Stimulated activated CD4-positive, alpha-beta T cell treated with anti-CD3 and anti-CD28 coated beads, Interleukin-1b, Interleukin-23, amount 100 ng/mL, for 1 hour (primary cell): ENCODE results near the gene MPST.

Experiments used
- DNase-seq, 2 donors: peaks; one replicate each; pipeline ENCODE4 v3.0.0-alpha.2; 2020; ENCODE audit warnings: low read depth in 2 of 2

Gene MPST

DNA sequence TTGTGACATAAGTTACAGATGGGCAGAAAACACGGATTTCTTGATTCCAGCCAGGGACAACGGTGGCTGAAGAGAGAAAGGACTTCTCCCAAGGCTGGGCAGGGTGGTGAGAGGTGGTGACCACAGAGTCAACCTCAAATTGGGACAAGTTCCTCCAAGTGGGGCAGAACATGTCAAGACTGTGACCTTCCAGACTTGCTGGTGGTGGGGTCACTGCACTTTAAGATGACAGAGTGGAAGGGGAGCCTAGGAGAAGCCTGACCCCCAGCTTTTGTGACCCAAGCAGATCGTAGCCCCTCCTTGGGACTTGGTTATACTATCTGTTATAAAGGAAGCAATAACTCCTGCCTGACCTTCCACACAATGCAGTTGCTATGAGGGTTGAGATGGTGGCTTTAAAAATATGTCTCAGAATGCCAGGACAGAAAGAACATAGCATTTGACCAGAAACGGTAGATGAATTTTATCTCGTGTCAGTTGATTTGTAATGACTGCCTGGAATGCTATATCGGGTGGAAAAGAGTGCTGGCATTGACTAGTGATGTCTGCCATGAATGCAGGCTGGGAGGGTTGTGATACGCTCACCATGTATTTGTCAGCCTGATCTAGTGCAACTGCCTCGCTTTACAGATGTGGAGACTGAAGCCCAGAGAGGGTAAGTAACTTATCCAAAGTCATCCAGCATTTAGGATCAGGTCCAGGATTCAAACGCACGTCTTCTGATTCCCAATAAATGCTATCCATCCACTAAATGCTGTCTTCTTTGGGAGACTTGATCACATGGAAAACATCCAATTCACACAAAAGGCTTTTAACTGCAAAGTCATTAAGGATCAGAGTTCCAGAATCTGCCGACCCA is 18.6 kb upstream of the MPST start:
- no peak for DNase-seq

DNA sequence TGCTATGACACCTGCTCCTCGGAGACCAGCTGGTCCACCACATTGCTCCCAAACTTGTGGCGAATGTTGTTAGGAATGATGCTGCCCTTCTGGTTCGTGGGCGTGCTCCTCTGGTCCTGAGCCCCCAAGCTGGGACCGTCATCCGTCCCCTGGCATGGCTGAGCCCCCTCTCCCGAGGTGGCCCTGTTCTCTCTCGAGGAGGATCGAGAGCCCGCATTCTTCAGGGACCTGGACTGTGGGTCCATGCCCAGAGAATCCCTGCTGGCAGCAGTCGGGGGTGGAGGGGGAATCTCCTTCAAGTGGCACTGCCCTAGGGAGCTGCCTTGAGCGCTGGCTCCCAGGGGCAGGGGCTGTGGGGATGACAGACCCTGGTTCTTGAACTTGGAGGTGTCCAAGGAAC is 17.7 kb upstream of the MPST start:
- DNase-seq: no peak

DNA sequence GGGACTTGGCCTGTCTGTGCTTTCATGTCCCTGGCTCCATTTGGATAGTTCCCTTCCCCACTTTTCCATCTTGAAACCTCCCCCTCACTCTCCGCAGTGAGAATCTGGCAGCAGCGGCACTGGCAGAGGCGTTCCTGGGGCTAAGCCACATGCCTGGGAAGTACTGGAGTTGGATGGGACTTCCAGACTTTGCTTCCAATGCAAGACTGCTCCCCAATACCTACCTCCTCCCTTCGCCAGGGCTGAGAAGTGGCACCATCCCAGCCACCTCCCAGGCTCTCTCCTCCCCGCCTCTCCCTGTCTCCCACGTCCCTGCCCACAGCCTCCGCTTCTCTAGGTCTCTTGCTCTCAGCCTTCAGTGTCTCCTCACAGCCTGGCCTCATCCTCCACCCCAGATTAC is 16.9 kb upstream of the MPST start:
- no peak for DNase-seq

DNA sequence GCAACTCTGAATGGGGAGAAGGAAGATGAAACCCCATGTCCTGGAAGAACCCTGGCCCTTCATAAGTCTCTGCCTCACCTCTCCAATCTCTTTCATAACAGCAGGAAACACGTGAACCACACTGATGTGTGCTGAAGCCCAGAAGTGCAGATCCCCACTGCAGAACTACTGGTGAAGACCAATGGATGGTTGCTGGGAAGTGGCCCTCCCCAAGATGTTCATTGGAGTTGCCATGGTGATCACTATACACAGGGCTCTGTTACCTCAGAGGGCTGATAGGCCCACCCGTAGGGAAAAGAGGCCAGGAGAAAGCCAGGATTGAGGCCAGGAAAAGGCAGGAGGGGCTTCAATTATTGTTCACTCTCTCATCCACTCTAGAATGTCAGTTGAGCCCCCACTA is 11.9 kb upstream of the MPST start:
- no peak for DNase-seq

DNA sequence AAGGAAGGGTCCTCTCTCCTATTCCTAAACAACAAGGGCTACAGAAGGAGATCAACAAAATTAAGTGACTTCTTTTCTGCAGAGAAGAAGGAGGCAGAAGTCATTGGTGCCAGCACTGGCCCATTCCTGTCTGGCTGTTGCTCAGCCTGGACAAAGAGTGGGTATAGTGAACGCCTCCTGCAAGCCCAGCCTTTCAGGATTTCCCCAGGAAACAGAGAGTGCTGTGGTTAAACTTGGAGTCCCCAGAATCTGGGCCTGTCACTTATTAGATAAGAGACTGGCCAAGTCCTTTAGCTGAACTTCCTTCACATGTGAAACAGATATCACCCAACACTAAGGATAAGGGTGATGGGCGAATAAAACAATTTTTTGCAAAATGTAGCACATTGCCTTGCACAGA is 11.2 kb upstream of the MPST start:
- no peak for DNase-seq

DNA sequence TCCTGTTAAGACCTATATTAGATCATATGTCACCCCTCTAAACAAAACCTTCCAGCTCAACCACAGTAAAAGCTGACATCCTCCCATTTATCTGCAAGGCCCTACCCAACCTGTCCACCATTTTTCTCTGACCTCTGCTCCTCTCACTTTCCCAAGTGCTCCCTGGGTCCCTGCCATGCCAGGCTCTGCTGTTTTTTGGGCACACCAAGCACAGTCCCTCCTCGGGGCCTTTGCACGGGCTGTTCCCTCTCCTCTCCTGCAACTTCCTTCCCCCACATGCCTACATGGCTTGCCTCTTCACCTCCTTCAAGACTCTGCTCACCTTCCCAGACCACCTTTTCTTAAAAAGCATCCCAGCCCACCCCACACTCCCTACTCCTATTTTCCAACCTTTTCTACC is 10.1 kb upstream of the MPST start:
- no peak for DNase-seq

DNA sequence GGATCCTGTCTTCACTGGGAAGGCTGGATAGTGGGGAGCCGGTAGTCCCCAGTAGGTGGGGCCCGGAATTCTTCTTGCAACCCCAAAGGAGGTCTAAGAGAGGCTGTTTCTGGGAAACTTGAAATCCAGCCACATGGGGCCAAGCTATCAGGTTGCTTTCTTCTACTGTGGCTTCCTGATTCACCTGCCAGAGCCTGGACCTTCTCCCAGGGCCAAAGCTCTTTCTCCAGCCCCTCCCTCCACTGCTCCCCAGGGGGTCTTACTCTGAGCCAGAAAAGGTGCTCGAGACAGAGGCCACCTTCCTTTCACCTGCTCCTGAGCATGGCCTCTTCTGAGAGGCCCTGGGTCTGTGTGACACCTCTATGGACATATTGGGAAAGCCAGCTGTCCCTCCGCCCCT is 9.4 kb upstream of the MPST start:
- DNase-seq: no peak

DNA sequence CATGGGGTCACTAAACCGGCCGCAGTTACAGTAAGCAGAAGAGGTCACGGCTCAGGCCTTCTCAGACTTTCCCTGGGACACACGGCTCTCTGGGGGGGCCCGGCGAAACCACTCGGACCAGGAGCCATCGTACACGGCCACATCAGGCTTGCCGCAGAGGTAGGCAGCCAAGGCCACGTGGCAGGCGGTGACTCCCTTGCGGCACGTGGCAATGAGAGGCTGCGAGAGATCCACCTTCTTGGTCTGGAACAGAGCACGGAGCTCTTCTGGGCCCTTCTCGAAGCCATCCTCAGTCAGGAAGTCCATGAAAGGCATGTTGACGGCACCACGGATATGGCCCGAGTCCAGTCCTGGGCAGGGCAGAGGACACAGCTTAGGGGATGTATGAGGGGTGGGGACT is 8.6 kb upstream of the MPST start:
- DNase-seq: no peak

DNA sequence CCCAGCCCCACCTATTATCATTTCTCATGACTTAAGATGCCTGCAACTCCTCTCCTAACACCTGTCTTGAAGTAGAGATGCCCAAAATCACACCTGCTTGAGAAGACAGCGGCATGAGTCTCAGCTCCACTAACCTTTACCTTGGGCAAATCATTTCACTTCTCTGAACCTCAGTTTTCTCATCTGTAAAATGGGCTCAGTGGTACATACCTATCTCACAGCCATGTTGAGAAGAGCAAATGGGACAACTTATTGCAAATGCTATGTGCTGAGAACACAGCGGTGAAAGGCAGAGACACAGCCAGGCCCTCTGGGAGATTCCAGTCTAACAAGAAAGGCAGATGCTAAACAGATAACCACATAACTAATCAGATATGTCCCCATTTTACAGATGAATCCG is 8.1 kb upstream of the MPST start:
- no peak for DNase-seq

DNA sequence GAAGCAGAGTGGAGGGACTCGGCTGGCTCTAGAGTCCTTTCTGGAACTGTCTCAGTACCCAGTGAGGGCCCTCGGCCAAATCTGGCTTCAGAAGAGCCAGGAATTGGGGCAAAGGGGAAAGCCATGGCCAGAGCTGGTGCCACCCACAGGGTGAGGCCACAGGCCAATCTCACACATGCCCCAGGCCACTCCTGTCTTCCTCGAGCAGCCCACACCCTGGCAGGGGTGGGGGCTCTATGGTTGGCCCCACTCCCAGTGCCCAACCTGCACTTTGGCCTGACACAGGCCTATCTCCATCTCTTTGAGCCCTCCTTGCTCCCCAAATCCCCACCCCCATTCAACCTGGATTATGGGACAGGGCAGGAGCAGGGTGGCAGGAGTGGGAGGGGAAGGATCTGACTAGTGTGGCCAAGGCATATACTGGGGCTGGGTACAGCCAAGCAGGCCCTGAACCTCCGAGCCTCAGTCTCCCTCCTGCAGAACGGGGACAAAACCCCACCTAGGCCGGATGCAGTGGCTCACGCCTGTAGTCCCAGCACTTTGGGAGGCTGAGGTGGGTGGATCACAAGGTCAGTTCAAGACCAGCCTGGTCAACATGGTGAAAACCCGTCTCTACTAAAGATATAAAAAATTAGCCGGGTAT is 7.2 kb upstream of the MPST start:
- no peak for DNase-seq

DNA sequence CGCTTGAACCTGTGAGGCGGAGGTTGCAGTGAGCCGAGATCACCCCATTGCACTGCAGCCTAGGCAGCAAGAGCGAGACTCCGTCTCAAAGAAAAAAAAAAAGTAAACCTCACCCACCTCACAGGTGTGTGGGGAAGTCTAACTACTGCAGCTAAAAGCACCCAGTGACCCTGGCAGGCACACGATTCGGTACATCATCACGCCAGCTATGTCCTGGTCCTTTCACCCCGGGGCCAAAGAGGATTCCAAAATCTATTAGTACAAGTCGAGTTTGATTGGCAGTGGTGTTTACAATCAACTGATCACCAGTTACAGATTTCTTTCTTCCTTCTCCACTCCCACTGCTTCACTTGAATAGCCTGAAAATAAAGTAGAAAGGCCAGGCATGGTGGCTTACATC is 6.6 kb upstream of the MPST start:
- DNase-seq: no peak

DNA sequence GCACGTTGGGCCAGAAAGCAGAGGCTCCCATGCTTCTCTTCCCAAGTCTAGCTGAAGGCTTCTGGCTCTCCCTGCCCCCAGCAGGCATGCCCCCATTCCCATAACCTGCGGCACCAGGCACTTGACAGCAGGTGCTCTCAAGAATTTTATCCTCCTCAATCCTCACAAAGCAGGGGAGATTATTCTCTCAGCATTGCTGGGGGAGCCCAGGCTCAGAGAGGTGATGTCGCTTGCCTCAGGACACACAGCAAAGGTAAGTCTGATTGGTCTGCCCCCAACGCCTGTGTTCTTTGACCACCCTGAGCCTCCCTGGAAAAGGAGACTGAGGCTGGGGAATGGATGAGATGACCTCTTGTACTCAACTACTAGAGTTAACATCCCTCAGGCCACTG is 5.1 kb upstream of the MPST start:
- DNase-seq: no peak

DNA sequence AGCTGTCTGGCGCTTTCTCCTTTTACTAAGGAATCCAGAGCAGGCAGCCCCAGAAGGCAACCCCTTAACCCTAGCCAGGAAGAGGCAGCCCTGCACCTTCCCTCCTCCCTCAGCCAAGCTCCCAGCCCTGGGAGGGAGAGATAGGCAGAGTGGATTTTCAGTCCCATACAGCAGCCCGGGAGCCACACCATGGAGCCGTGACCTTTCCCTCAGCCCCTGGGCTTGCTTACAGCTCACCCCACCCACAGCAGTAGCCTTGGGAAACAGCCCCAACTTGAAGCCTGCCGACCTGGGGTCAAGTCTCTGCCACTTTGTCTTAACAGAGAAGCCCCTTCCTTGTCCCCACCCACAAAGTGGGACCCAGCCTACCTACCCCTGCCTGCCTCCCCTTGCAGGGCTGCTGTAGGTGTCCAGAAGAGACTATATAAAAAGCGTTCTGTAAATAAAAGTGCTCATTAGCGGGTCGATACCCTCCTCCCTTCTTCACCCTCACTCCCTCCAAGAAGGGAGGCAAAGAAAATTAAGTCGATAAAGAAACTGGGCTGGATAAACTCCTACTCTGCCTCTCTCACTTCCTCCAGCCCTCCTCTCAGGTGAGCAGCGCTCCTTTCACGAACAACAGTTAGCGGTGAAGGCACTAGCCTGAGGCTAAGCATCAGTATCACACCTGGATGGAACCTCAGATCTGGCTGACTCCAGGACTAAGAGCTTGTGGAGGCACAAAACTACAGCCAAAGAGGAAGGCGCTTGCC is 4.5 kb upstream of the MPST start:
- no peak for DNase-seq

DNA sequence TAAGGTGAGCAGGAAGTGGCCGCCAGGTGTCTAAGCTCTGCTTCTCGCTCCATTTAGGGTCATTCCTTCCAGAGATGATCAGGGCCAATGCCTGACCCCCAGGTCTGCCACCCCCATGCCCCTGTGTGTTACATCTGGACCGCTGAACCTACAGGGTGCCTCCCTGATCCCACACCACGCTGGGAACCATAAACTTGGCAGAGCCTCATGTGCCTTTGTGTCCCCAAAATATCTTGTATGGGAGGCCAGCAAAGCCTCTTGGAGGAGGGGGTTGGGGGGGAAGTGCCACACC is 4.0 kb upstream of the MPST start:
- DNase-seq: no peak

DNA sequence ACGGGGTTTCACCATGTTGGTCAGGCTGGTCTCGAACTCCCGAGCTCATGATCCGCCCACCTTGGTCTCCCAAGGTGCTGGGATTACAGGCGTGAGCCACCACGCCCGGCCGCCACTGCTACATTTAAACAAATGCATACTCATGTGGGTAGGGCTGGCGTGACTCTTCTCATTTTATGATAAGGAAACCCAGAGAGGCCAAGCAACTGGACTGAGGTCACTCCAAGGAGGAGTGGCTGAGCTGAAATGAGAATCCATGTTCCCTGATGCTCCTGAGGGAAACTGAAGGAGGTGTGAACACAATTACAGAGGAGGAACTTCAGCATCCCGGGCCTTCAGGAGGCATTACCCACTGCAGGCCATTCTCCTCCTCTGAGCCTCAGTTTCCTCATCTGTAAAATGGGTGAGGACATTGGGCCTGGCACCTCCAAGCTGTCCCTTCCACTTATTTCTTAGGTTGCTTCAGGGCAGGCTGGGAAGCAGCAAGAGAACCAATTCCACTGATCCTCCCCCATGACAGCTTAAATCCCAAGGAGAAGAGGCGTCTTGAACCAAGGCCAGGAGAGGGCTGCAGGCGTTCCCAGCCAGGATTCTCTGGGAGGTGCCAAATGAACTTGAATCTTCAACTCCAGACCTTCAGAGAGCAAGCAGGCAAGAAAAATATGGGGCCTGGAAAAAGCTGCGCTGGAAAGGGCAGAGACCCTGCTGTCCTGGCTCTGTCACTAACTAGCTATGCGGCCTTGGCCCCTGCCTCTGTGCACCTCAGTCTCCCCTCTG is 3.2 kb upstream of the MPST start:
- no peak for DNase-seq

DNA sequence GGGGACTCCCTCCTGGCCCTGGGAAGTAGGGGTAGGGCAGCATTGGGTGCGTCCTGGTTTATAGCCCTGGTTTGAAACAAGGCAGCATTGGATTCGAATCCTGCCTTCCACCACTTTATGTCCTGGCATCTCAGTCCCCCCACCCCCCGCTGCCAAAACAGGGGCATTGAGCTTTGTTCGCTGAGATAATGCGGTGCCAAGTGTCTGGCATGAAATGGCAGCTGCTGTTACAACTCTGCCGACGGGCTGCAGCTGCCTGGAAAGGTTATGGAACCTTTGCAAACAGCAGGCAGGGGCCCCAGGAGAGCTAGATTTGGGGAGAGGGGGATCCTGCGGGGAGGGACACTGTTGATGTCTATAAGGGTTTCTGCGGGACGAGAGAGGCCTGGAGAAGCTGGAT is 2.2 kb upstream of the MPST start:
- DNase-seq: no peak

DNA sequence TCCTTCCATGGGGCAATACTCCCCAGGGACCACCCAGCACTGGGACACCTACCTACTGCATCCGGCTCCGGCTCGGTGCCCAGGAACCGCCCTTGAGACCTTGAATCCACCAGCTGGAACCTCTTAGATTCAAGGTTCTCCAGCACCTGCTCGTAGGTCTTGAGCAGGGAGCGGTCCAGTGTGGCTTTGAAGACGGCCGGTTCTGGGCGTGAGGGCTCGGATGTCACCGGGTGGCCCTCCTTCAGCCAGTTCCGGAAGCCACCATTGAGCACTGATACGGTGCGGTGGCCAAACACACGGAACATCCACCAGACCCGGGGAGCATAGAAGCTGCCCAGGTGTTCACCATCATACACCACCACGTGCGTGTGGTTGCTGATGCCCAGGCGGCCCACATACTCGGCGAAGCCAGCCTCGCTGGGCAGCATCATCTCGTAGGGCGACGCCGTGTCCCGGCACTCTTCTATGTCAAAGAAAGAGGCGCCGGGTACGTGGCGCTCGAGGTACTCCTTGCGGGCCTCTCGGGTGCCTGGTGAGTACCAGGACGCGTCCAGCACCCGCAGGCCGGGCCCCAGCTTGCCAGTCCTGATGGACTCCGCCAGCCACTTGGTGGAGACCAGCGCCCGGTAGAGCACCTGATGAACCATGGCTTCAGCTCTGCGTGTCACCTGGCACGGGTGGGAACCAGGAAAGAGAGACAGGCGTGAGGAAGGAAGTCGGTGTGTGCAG is 1.3 kb upstream of the MPST start:
- no peak for DNase-seq

DNA sequence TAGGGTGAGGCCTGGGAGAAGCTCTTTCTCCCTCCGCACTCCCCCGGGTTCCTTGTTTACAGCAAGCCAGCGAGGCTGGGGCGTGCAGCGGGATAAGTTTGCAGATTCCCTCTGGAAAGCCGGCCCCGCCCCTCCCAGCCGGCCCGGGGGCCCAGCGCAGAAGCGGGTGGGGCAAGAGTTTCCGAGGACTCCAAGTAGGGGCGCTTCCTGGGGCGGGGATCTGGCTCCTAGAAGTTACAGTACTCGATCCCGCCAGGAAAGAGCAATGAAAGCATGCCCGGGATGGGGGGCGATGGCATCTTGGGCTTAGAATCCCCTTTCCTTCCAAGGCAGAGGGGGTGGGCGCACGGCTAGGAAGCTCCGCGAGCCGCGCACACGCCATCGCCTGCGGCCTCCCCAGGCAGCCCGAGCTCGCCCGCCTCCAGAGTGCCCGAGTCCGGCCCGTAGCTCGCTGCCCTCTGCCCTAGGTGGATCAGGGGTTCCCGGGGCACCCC is 680 bp upstream of the MPST start:
- DNase-seq: no peak

DNA sequence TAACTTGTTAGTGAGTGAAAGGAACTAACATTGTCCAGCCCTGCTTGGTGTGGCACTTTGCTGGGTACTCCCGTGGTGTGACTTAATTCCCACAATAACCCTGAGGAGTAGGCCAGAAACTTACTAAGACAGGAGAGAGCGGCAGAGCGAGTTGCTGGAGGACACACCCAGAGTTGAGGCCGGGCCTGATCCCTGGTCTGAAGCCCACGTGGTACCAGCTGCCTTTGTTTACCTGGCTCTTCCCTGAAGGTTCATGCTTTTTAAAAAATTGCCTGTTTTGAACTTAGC is 594 bp downstream of the MPST start:
- DNase-seq: no peak

DNA sequence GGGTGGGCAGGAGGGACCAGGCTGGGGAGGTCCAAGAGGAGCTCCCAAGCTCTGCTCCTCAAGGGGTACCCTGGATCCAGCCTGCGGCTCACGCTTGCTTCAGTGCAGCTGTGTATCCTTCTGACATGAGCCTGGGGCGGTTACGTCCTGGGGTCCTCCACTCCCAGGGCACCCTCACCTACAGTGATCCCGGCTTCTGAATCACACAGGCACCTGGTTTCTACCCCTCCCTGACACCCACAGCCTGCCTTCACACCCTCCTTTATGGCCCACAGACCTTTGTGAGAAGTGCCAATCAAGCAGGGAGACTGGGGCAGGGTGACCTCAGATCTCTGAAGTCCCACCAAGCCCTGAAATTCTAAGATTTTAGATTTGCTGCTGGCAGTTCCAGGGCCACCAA is 1.5 kb downstream of the MPST start:
- no peak for DNase-seq

DNA sequence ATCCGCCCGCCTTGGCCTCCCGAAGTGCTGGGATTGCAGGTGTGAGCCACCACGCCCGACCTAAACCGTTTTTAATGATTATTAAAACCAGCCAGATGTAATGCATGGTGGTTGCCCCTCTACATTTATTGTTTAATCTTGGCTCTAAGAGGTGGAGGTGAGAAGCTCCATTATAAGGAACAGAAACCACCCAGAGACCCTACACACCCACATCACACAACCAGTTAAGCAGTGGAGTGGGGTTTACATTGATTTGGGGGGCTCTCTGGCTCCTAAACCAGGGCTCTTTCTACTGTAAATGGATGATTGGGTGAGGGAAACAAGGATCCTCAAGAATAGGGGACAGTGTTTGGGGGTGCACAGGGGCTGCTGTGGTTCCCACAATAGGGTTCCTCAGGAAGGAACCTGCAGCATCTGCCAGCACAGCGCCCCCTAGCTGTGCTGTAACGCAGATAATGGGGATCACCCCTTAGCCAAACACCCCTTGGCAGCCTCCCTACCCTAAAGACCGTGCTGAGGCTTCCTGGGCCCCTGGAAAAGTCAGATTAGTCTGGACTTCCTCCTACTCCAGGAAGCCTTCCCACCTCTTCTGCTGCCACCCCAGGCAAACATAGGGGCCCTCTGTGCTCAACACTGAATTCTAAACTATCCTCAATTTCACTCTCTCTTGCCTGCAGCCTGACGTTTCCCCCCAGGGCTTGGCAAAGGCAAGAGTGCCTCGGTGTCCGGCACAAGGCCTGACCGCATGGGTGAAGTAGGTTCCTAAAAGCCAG is 2.4 kb downstream of the MPST start:
- peak; percentile 27 for DNase-seq
